GM06990 (cell line): ENCODE results near the gene CPSF7.

Source experiments
- DNase-seq: peaks from one replicate; pipeline ENCODE4 v3.0.0-alpha.2; 2011; ENCODE audit not compliant: insufficient read length; ENCODE audit errors: extremely low read depth
- H3K27me3 ChIP-seq: replicated peaks from 2 replicates; pipeline ENCODE4 v1.6.0; 2011; ENCODE audit warnings: low read length; ENCODE audit not compliant: control insufficient read depth, insufficient read depth
- H3K36me3 ChIP-seq: 2 replicates; pipeline ENCODE4 v1.5.1; 2011; ENCODE audit warnings: low read length; ENCODE audit not compliant: control insufficient read depth, insufficient read depth
- H3K4me3 ChIP-seq: replicated peaks from 2 replicates; pipeline ENCODE4 v1.5.1; 2011; ENCODE audit warnings: low read depth, mild to moderate bottlenecking, control low read depth, low read length
- TF ChIP-seq, protein P1 (sequence below): IDR thresholded peaks from 2 replicates; pipeline ENCODE4 v1.5.1; 2011; ENCODE audit warnings: low read length, control low read depth, mild to moderate bottlenecking, inconsistent platforms; ENCODE audit not compliant: insufficient read depth, poor library complexity, severe bottlenecking

Gene CPSF7

DNA sequence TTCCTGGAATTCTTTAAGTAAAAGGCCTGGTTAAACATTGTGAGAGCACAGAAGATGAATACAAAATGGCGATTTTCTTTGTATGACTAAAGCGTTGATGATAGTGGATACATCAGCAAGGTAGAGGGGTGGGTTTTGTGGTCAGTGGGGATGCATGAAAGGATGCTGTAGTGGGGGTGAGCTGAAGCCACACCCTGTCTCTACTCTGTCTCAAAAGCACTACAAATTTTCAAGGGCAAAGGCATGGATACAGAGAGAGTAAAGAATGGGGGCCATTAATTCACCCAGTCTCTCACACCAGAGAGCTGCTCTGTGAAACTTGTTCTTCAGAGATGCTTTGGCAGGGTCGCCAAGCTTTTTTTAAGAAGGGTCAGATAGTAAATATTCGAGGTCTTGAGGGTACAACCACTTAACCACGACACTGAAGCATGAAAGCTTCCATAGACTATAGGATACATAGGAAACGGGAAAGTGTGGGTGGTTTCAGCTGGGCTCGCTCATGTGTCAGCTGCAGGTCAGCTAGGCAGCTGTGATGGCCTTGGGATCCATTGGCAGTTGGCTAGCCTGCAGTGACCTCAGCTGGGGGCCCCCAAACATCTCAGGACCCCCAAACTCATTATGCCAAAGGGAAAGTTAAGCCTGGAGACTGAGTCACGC is 59.3 kb downstream of the CPSF7 start:
- H3K36me3 ChIP-seq = peaks cover 20% of the 10 kb centered on the region
- no peaks in the 10 kb centered on the region for H3K27me3 ChIP-seq
- no peak overlapping the region for H3K4me3 ChIP-seq
- DNase-seq = no peak
- TF ChIP-seq, protein P1, sequence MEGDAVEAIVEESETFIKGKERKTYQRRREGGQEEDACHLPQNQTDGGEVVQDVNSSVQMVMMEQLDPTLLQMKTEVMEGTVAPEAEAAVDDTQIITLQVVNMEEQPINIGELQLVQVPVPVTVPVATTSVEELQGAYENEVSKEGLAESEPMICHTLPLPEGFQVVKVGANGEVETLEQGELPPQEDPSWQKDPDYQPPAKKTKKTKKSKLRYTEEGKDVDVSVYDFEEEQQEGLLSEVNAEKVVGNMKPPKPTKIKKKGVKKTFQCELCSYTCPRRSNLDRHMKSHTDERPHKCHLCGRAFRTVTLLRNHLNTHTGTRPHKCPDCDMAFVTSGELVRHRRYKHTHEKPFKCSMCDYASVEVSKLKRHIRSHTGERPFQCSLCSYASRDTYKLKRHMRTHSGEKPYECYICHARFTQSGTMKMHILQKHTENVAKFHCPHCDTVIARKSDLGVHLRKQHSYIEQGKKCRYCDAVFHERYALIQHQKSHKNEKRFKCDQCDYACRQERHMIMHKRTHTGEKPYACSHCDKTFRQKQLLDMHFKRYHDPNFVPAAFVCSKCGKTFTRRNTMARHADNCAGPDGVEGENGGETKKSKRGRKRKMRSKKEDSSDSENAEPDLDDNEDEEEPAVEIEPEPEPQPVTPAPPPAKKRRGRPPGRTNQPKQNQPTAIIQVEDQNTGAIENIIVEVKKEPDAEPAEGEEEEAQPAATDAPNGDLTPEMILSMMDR = no peak

DNA sequence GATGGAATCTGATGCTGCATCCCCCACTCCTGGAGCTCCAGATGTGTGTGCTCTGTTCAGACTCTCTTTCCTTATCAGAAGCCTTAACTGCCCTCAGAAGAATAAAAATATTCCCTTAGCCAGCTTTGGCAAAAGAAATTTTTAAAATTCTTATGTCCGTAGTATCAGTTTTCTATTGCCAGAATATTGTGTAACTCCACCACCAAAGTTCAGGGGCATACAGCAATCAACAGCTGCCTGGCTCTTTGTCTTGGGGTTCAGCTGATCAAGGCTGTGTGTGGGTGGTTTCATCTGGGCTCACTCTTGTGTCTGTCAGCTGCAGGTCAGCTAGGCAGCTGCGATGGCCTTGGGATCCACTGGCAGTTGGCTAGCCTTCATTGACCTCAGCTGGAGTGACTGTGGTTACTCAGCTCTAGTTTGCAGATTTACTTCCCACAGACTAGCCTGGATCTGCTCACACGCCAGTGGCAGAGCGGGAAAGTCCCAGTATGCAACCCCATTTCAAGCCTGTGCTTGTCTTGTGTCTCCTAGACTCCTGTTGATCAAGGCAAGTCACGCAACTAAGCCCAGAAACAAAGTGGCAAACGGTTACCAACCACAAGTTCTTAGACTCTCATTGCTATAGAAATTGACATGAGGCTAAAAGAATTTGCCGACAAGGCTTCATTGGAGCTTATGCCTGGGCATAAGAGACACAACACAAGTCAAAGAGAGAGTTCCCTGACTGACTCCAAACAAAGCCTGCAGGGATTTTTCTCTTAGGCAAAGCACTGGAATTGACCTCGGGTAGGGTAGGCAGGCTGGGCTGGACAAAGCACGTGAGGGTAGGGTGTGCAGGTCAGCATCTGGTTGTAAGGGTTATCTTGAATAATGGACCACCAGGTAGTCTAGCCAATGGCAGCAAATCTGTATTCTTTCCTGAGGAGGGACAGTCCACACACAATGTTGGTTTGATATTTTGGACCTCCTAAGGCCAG is 60.1 kb downstream of the CPSF7 start:
- Histone ChIP-seq H3K36me3 (peaks cover 21% of the 10 kb centered on the region), H3K4me3 (no peak overlapping the region), H3K27me3 (no peaks in the 10 kb centered on the region)
- TF ChIP-seq, protein P1 = no peak
- DNase-seq = no peak

DNA sequence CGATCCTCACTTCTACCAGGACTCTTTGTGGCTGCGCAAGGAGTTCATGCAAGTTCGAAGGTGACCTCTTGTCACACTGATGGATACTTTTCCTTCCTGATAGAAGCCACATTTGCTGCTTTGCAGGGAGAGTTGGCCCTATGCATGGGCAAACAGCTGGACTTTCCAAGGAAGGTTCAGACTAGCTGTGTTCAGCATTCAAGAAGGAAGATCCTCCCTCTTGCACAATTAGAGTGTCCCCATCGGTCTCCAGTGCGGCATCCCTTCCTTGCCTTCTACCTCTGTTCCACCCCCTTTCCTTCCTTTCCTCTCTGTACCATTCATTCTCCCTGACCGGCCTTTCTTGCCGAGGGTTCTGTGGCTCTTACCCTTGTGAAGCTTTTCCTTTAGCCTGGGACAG is 61.1 kb downstream of the CPSF7 start:
- TF ChIP-seq, protein P1 = no peak
- H3K36me3 ChIP-seq = peaks cover 26% of the 10 kb centered on the region
- no peak for DNase-seq
- no peaks in the 10 kb centered on the region for H3K27me3 ChIP-seq
- no peak overlapping the region for H3K4me3 ChIP-seq

DNA sequence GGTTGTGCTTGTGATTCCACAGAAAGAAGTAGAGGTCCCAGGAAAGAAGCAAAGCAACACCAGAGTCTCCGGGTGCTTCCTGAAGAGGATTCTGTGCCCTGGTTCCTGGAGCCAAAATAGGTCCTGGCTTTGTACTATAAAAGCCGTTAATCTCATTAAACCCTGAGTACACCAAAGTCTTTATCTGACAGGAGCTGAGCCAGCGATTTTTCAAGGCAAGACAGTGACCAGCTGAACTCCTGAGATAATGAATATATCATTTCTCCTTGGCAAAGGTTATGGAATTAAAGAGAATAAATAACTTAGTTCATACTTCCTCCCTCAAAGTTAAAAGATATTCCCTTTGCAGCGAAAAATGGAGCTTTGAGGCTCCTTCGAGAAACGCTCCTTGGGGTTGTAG is 62.4 kb downstream of the CPSF7 start:
- Histone ChIP-seq H3K27me3 (no peaks in the 10 kb centered on the region), H3K4me3 (no peak overlapping the region), H3K36me3 (peaks cover 26% of the 10 kb centered on the region)
- DNase-seq = no peak
- TF ChIP-seq, protein P1 = no peak

DNA sequence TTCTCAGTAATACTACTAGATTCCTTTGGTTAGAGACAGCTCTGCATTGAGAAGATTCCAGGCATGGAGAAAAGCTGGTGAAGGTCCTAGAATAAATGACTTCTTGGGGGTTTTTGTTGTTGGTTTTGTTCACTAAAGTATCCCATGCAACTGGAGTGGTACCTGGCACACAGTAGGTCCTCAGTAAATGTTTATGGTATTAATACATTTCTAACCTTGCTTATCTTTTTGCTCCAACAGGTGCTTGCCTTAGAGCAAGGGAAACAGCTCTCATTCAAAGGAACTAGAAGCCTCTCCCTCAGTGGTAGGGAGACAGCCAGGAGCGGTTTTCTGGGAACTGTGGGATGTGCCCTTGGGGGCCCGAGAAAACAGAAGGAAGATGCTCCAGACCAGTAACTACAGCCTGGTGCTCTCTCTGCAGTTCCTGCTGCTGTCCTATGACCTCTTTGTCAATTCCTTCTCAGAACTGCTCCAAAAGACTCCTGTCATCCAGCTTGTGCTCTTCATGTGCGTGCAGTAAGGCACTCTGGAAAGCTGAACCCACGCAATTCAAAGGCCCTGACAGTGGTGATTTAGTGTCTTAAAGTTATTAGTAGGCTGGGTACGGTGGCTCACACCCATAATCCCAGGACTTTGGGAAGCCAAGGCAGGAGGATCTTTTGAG is 65.6 kb downstream of the CPSF7 start:
- no peak for DNase-seq
- TF ChIP-seq, protein P1 = no peak
- Histone ChIP-seq H3K36me3 (peaks cover 24% of the 10 kb centered on the region), H3K4me3 (no peak overlapping the region), H3K27me3 (no peaks in the 10 kb centered on the region)
